Progenitor cell of endocrine pancreas (in vitro differentiated cells): Measurements from ENCODE around the gene LUZP1. TPM values are rescaled to one million over a fixed set of nuclear protein-coding genes. Genes with fewer than 3 reads are reported as not detected.

Source experiments
- DNase-seq: peaks from one replicate; pipeline ENCODE4 v3.0.0; 2021; ENCODE audit warnings: low spot score; ENCODE audit not compliant: unreplicated experiment
- H3K27ac Mint-ChIP-seq: 2 replicates; pipeline ENCODE4 v1.8.0; 2021; ENCODE audit warnings: mild to moderate bottlenecking, moderate library complexity, mixed read lengths
- H3K27me3 Mint-ChIP-seq: 2 replicates; pipeline ENCODE4 v1.8.0; 2021; ENCODE audit warnings: mixed read lengths
- H3K36me3 Mint-ChIP-seq: 2 replicates; pipeline ENCODE4 v1.8.0; 2022; ENCODE audit warnings: mixed read lengths; ENCODE audit not compliant: insufficient read depth
- H3K4me1 Mint-ChIP-seq: 2 replicates; pipeline ENCODE4 v1.8.0; 2021; ENCODE audit warnings: low read depth, mixed read lengths
- H3K4me3 Mint-ChIP-seq: 2 replicates; pipeline ENCODE4 v1.8.0; 2021; ENCODE audit warnings: low read depth, mild to moderate bottlenecking, moderate library complexity, mixed read lengths
- H3K9me3 Mint-ChIP-seq: 2 replicates; pipeline ENCODE4 v1.8.0; 2021; ENCODE audit warnings: low read depth, mixed read lengths
- CTCF ChIP-seq: fragments of 200-600 bp; sonication (generic); IDR thresholded peaks from one replicate; pipeline ENCODE4 v1.5.0; 2021; ENCODE audit warnings: antibody characterized with exemption, mild to moderate bottlenecking; ENCODE audit not compliant: unreplicated experiment
- total RNA-seq: library from RNA; stranded (reverse); gene quantifications from 2 replicates; pipeline ENCODE4 v1.2.1, GENCODE V29; 2021

The LUZP1 gene
- total RNA-seq, 1 donor from 2014 or later = 47.5 TPM

GRCh38 chr1:23135268-23135667 lies 33.4 kb downstream of the LUZP1 start:
- H3K4me1 Mint-ChIP-seq = no peaks in the 10 kb centered on the region
- no peak for DNase-seq
- H3K36me3 Mint-ChIP-seq = peaks cover 4% of the 10 kb centered on the region
- H3K27me3 Mint-ChIP-seq = no peaks in the 10 kb centered on the region
- no peaks in the 10 kb centered on the region for H3K9me3 Mint-ChIP-seq
- no peak overlapping the region for H3K27ac Mint-ChIP-seq
- no peak for TF ChIP-seq CTCF
- no peak overlapping the region for H3K4me3 Mint-ChIP-seq

DNA sequence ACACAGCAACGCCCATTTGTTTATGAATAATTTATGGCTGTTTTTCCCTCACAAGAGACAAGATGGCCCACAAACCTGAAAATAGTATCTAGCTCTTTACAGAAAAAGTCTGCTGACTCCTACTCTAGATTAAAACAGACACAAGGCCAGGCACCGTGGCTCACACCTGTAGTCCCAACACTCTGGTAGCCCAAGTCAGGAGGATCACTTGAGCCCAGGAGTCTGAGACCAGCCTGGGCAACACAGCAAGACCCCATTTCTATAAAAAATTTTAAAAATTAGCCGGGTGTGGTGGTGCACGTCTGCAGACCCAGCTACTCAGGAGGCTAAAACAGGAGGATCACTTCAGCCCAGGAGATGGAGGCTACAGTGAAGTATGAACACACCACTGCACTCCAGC lies 34.6 kb downstream of the LUZP1 start:
- no peak for DNase-seq
- no peak overlapping the region for H3K27ac Mint-ChIP-seq
- no peaks in the 10 kb centered on the region for H3K27me3 Mint-ChIP-seq
- H3K36me3 Mint-ChIP-seq = peaks cover 4% of the 10 kb centered on the region
- no peaks in the 10 kb centered on the region for H3K4me1 Mint-ChIP-seq
- no peak for TF ChIP-seq CTCF
- H3K9me3 Mint-ChIP-seq = no peaks in the 10 kb centered on the region
- no peak overlapping the region for H3K4me3 Mint-ChIP-seq

DNA sequence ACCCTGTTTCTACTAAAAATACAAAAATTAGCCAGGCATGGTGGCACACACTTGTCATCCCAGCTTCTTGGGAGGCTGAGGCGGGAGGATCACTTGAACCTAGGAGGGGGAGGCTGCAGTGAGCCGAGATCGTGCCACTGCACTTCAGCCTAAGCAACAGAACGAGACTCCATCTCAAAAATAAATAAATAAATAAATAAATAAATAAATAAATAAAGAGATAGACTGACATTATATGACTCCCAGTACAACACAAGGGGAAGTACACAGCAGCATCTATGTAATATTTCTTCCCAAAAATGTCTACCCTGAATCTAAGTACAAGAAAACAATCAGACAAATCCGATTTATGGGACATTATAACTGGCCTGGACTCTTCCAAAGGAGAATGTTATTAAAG lies 35.1 kb downstream of the LUZP1 start:
- Mint-ChIP-seq H3K27ac (no peak overlapping the region), H3K4me3 (no peak overlapping the region), H3K27me3 (no peaks in the 10 kb centered on the region), H3K4me1 (no peaks in the 10 kb centered on the region), H3K36me3 (peaks cover 4% of the 10 kb centered on the region), H3K9me3 (no peaks in the 10 kb centered on the region)
- DNase-seq = no peak
- TF ChIP-seq CTCF = no peak

DNA sequence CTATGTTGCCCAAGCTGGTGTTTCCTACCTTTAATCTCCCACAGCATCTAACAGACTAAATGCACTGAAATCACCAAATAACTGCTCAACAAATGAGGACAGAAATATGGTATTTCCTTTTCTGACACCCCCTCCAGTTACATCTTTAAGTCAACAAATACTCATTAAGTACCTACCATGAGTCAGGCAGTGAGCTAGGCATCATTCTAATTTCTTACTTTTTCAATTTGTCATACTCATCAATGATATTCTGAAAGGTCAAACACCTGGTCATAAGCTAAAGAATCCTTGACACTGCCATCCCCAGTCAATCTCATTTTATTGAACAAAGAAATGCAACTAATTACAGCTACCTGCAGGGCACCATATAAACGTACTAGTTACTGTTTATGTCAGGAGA lies 36.6 kb downstream of the LUZP1 start:
- no peak overlapping the region for H3K27ac Mint-ChIP-seq
- H3K9me3 Mint-ChIP-seq = no peaks in the 10 kb centered on the region
- DNase-seq = no peak
- H3K4me1 Mint-ChIP-seq = no peaks in the 10 kb centered on the region
- no peak overlapping the region for H3K4me3 Mint-ChIP-seq
- TF ChIP-seq CTCF = no peak
- peaks cover 2% of the 10 kb centered on the region for H3K36me3 Mint-ChIP-seq
- no peaks in the 10 kb centered on the region for H3K27me3 Mint-ChIP-seq

DNA sequence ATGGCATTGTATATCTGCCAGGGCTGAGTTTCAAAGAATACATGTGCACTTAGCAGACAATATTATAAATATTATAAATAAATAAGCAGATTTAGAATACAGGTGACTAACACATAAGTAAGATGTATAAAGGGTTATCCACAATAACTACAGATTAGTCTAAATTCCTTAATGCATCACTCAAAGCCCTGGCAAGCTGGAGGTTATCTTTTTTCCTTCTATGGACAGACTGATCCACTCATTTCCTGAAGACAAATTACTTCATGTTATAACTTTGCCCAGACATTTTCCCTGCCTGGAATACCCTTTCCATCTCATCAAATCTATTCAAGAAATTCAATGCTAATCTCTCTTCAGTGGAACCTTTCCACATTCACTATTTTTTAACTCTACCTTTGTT lies 38.8 kb downstream of the LUZP1 start:
- H3K27me3 Mint-ChIP-seq = no peaks in the 10 kb centered on the region
- no peak for TF ChIP-seq CTCF
- no peak overlapping the region for H3K27ac Mint-ChIP-seq
- H3K36me3 Mint-ChIP-seq = no peaks in the 10 kb centered on the region
- no peak overlapping the region for H3K4me3 Mint-ChIP-seq
- H3K9me3 Mint-ChIP-seq = no peaks in the 10 kb centered on the region
- H3K4me1 Mint-ChIP-seq = peaks cover 3% of the 10 kb centered on the region
- no peak for DNase-seq
